ENCODE data around the gene BBS10. TPM values are rescaled to one million over a fixed set of nuclear protein-coding genes. Genes with fewer than 3 reads are reported as not detected.
"Not testable (repeated sequence)": the region's sequence is repeated elsewhere in the genome, so short reads cannot be mapped to it uniquely, and the experiment has no call there.

BBS10 gene
- 1 to 10 TPM; 3.1 to 4.6 TPM for total RNA-seq

- no peaks in the 10 kb centered on the region for H3K9me3 Mint-ChIP-seq
- ATAC-seq (peak; percentile 98 to 99), DNase-seq (ENCODE audit: low spot score) (peak; percentile 91)
- peak within 1 kb of the TSS; percentile 89 for H3K4me3 Mint-ChIP-seq
- peak within 1 kb of the TSS; percentile 83 to 94 for H3K27ac Mint-ChIP-seq
- H3K36me3 Mint-ChIP-seq: no peaks in the 10 kb centered on the region
- peaks cover 16 to 22% of the 10 kb centered on the region in 2 donors for H3K4me1 Mint-ChIP-seq (ENCODE audit: low read depth in 2 of 2)
- no peaks in the 10 kb centered on the region for H3K27me3 Mint-ChIP-seq
These were observed at the start of gene BBS10 for GRCh38 chr12:76348079-76348901. Gene BBS10 (minus strand): TSS chr12:76348415. CDS start chr12:76348358, 57 bp downstream.

GRCh38 chr12:76391461-76391860 lies 43.2 kb upstream of the BBS10 start:
- Mint-ChIP-seq H3K27me3 (no peaks in the 10 kb centered on the region), H3K9me3 (no peaks in the 10 kb centered on the region), H3K27ac (peak overlapping the region in 1 of 2 donors; percentile 59), H3K4me3 (no peak overlapping the region), H3K4me1 (ENCODE audit: low read depth in 2 of 2) (peaks cover 0 to 3% of the 10 kb centered on the region in 2 donors), H3K36me3 (peaks cover 4% of the 10 kb centered on the region)
- no peak for ATAC-seq
- DNase-seq (ENCODE audit: low spot score): no peak

DNA sequence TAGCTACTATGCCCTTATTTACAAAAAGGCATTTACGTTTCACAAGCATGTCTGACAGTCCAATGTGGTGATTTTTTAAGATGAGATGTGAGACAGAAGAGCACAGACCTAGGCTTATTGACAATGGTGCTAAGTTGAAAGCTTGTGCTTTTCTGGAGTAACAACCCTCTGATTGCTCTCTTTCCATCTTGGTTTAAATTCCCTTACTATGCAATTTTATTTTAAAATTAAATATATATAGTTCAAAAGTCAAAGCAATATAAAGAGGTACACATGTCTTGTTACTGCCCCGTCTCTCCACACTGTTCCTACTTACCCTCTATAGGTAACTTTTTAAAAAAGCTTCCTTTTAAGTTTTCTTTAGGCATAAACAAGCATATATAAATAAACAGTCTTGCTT lies 39.4 kb upstream of the BBS10 start:
- ATAC-seq (no peak), DNase-seq (ENCODE audit: low spot score) (no peak)
- Mint-ChIP-seq H3K4me1 (ENCODE audit: low read depth in 2 of 2) (peaks cover 0 to 3% of the 10 kb centered on the region in 2 donors), H3K9me3 (no peaks in the 10 kb centered on the region), H3K36me3 (peaks cover 10% of the 10 kb centered on the region), H3K27me3 (no peaks in the 10 kb centered on the region), H3K4me3 (no peak overlapping the region), H3K27ac (no peak overlapping the region)

GRCh38 chr12:76384560-76384959 lies 36.3 kb upstream of the BBS10 start:
- Mint-ChIP-seq H3K36me3 (peaks cover 10% of the 10 kb centered on the region), H3K27ac (no peak overlapping the region)

GRCh38 chr12:76383988-76384387 lies 35.8 kb upstream of the BBS10 start:
- ATAC-seq (no peak), DNase-seq (ENCODE audit: low spot score) (no peak)
- Mint-ChIP-seq H3K4me1 (ENCODE audit: low read depth in 2 of 2) (no peaks in the 10 kb centered on the region), H3K27me3 (no peaks in the 10 kb centered on the region), H3K4me3 (no peak overlapping the region), H3K36me3 (peaks cover 10% of the 10 kb centered on the region), H3K27ac (no peak overlapping the region), H3K9me3 (no peaks in the 10 kb centered on the region)

More at GRCh38 chr12:76384560-76384959, 36.3 kb upstream of the BBS10 start:
- DNase-seq (ENCODE audit: low spot score) (no peak), ATAC-seq (no peak)
- Mint-ChIP-seq H3K4me3 (no peak overlapping the region), H3K27me3 (no peaks in the 10 kb centered on the region), H3K9me3 (no peaks in the 10 kb centered on the region), H3K4me1 (ENCODE audit: low read depth in 2 of 2) (no peaks in the 10 kb centered on the region)

DNA sequence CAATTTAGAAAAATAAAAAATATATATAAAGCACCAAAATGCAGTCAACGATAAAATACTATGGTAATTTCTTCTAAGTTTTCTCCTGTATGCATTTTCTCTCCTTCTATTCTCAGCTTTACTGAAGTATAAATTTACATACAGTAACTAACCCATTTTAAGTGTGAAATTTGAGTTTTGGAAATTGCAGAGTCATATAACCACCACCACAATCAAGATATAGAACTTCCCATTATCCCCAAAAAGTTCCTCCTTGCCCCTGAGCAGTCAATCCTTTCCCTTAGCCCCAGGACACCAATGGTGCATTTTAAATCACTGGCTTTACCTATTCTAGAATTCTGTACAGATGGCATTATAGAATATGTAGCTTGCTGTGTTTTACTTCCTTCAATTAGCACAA lies 31.0 kb upstream of the BBS10 start:
- no peaks in the 10 kb centered on the region for H3K27me3 Mint-ChIP-seq
- H3K4me3 Mint-ChIP-seq: no peak overlapping the region
- H3K9me3 Mint-ChIP-seq: no peaks in the 10 kb centered on the region
- H3K36me3 Mint-ChIP-seq: peaks cover 7% of the 10 kb centered on the region
- no peak overlapping the region for H3K27ac Mint-ChIP-seq
- H3K4me1 Mint-ChIP-seq (ENCODE audit: low read depth in 2 of 2): no peaks in the 10 kb centered on the region
- ATAC-seq (no peak), DNase-seq (ENCODE audit: low spot score) (no peak)

- not testable (repeated sequence) for H3K9me3 Mint-ChIP-seq; ATAC-seq; H3K27me3 Mint-ChIP-seq; H3K36me3 Mint-ChIP-seq; H3K4me1 Mint-ChIP-seq (ENCODE audit: low read depth in 2 of 2); DNase-seq (ENCODE audit: low spot score); H3K27ac Mint-ChIP-seq; H3K4me3 Mint-ChIP-seq
These were observed 28.7 kb upstream of the BBS10 start for GRCh38 chr12:76376876-76377275.

- Mint-ChIP-seq H3K27ac (no peak overlapping the region), H3K9me3 (no peaks in the 10 kb centered on the region), H3K36me3 (peaks cover 7% of the 10 kb centered on the region), H3K4me1 (ENCODE audit: low read depth in 2 of 2) (no peaks in the 10 kb centered on the region), H3K4me3 (no peak overlapping the region), H3K27me3 (no peaks in the 10 kb centered on the region)
- DNase-seq (ENCODE audit: low spot score) (no peak), ATAC-seq (no peak)
These were observed 27.7 kb upstream of the BBS10 start for GRCh38 chr12:76375939-76376338.

DNA sequence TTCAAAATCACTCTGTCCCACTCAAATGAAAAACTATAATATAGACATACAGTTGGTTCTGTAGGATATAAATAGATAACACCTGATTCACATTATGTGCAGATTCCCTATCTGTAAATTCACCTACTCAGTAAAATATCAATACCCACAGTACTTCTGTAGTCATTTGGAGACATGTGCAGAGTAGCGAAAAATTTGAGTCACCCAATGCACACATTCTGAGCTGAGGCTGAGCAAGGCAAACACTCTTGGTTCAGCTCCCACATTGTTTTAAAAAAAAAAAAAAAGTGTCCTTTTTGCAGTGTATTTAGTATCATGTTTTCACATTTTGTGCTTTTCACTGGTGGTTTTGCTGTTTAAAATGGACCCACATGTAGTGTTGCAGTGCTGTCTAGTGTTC lies 27.3 kb upstream of the BBS10 start:
- ATAC-seq (no peak), DNase-seq (ENCODE audit: low spot score) (no peak)
- H3K9me3 Mint-ChIP-seq: no peaks in the 10 kb centered on the region
- H3K27ac Mint-ChIP-seq: no peak overlapping the region
- H3K36me3 Mint-ChIP-seq: peaks cover 7% of the 10 kb centered on the region
- H3K4me3 Mint-ChIP-seq: no peak overlapping the region
- H3K4me1 Mint-ChIP-seq (ENCODE audit: low read depth in 2 of 2): no peaks in the 10 kb centered on the region
- no peaks in the 10 kb centered on the region for H3K27me3 Mint-ChIP-seq

DNA sequence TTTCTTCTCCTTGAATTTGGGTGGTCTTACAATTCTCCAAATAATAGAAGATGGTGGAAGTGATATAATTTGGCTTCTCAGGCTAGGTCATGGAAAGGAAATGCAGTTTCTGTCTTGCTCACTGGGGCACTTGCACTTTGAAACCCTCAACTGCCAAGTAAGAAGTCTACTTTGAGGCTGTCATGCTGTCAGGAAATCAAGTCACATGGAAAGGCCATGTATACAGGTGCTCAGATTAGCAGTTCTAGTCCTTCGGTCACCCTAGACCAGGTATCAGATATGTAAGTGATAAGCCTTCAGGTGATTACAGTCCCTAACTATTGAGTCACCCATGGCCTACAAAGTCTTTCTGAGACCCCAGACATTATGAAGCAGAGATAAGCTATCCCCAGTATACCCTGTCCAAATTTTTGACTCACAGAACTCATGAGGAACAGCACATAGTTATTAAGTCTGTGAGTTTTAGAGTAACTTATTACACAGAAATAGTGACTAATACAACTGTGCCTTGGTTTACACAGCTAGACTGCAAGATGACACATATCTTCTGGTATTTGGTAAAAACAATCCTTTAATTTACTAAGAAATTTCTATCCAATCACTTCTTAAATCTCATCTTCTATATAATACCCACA lies 26.3 kb upstream of the BBS10 start:
- DNase-seq (ENCODE audit: low spot score): no peak
- no peak overlapping the region for H3K4me3 Mint-ChIP-seq
- peak in 1 of 2 donors; percentile 24 for ATAC-seq
- H3K9me3 Mint-ChIP-seq: no peaks in the 10 kb centered on the region
- no peaks in the 10 kb centered on the region for H3K4me1 Mint-ChIP-seq (ENCODE audit: low read depth in 2 of 2)
- H3K36me3 Mint-ChIP-seq: peaks cover 10% of the 10 kb centered on the region
- H3K27ac Mint-ChIP-seq: no peak overlapping the region
- no peaks in the 10 kb centered on the region for H3K27me3 Mint-ChIP-seq

DNA sequence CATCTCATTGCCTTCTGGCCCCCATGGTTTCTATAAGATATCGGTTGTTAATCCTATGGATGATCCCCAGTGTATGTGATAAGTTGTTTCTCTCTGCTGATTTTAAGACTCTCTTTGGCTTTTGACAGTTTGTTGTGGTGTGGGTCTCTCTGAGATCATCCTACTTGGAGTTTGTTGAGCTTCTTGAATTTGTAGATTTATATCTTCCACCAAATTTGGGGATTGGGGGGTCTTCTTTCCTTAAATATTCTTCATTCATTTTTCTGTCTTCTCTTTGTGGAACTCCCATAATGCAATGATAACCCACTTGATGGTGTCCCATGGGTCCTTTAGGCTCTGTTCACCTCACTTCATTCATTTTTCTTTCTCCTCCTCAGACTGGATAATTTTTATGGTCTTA lies 20.0 kb upstream of the BBS10 start:
- Mint-ChIP-seq H3K36me3 (peaks cover 47% of the 10 kb centered on the region), H3K4me1 (ENCODE audit: low read depth in 2 of 2) (no peaks in the 10 kb centered on the region), H3K27me3 (no peaks in the 10 kb centered on the region), H3K4me3 (no peak overlapping the region), H3K27ac (peak overlapping the region in 1 of 2 donors; percentile 14), H3K9me3 (no peaks in the 10 kb centered on the region)
- no peak for DNase-seq (ENCODE audit: low spot score)
- no peak for ATAC-seq

DNA sequence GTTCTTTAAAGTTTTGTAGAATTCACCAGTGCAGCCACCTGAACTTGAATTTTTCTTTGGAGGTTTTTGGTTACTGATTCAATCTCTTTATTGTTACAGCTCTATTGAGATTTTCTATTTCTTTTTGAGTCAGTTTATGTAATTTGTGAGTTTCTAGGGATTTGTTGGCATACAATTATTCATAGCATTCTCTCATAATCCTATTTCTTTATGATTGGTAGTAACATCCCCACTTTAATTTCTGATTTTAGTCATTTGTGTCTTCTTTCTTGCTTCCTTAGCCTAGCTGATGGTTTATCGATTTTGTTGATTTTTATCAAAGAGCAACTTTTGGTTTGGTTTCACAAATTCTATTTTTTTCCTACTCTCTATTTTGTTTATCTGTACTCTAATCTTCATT lies 17.9 kb upstream of the BBS10 start:
- H3K27me3 Mint-ChIP-seq: no peaks in the 10 kb centered on the region
- no peaks in the 10 kb centered on the region for H3K4me1 Mint-ChIP-seq (ENCODE audit: low read depth in 2 of 2)
- no peaks in the 10 kb centered on the region for H3K9me3 Mint-ChIP-seq
- H3K36me3 Mint-ChIP-seq: peaks cover 47% of the 10 kb centered on the region
- no peak overlapping the region for H3K27ac Mint-ChIP-seq
- no peak for DNase-seq (ENCODE audit: low spot score)
- H3K4me3 Mint-ChIP-seq: no peak overlapping the region
- no peak for ATAC-seq

GRCh38 chr12:76364131-76364530 lies 15.9 kb upstream of the BBS10 start:
- H3K27me3 Mint-ChIP-seq; ATAC-seq; H3K27ac Mint-ChIP-seq; DNase-seq (ENCODE audit: low spot score); H3K9me3 Mint-ChIP-seq; H3K4me3 Mint-ChIP-seq; H3K4me1 Mint-ChIP-seq (ENCODE audit: low read depth in 2 of 2): not testable (repeated sequence)
- peaks cover 42% of the 10 kb centered on the region for H3K36me3 Mint-ChIP-seq

GRCh38 chr12:76360316-76360715 lies 12.1 kb upstream of the BBS10 start:
- ATAC-seq (no peak), DNase-seq (ENCODE audit: low spot score) (no peak)
- peaks cover 22% of the 10 kb centered on the region for H3K36me3 Mint-ChIP-seq
- H3K4me1 Mint-ChIP-seq (ENCODE audit: low read depth in 2 of 2): peaks cover 0 to 7% of the 10 kb centered on the region in 2 donors
- H3K27ac Mint-ChIP-seq: no peak overlapping the region
- H3K9me3 Mint-ChIP-seq: no peaks in the 10 kb centered on the region
- no peak overlapping the region for H3K4me3 Mint-ChIP-seq
- H3K27me3 Mint-ChIP-seq: no peaks in the 10 kb centered on the region
